Activated CD8-positive, alpha-beta memory T cell treated with anti-CD3 and anti-CD28 coated beads for 4 hours (primary cell): Measurements from ENCODE around the gene TMEM131.
"Not testable (repeated sequence)": the region's sequence is repeated elsewhere in the genome, so short reads cannot be mapped to it uniquely, and the experiment has no call there.

Experiments
- DNase-seq, 2 donors: peaks; one replicate each; pipeline ENCODE4 v3.0.0-alpha.2; 2020; ENCODE audit warnings: low read depth in 2 of 2

Gene TMEM131

DNA sequence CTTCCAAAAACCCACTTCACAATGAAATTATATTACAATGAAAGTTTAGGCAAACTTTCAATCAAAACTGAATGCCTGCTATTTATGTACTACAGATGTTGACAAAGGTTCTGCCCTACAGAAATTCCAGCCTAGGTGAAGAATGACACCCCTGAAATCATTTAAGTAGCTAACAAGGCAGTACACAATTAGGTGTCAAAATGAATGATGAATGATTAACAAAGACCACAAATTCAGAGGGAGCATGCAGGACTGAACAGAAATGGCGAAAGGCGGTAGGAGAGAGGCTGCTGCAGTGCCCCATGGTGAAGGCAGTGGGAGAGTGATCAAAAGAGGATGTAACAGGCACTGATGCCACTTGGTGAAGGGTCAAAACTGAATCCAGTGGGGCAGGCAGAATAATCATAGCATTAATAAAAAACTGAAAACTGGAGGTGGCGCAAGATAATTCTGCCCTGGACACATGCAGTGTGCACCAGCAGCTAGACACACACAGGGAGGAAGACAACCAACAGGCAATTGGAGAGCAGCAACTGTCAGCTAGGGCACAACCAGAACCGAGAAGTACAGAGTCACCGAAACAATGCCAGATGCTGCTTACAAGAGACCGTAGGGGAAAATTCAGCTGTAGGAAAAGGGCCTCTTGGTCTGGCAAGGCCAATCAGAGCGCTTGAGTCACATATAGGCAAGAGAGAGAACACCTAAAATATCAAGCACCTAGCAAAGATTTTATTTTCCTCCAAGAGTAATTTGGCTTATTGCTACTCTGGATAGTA lies 4.5 kb downstream of the TMEM131 start:
- DNase-seq, result no peak

DNA sequence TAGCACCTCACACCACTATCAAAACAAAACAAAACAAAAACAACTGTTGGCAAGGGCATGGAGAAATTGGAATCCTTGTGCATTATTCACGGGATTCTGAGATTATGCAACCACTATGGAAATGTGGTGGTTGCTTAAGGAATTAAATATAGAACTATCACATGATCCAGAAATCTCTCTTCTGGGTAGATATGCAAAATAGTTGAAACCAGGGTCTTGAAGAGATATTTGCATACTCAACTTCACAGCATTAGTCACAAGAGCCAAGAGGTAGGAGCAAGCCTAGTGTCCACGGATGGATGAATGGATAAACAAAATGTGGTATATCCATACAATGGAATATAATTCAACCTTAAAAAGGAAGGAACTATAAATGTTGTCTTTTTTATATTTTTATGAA lies 7.0 kb downstream of the TMEM131 start:
- no peak for DNase-seq

DNA sequence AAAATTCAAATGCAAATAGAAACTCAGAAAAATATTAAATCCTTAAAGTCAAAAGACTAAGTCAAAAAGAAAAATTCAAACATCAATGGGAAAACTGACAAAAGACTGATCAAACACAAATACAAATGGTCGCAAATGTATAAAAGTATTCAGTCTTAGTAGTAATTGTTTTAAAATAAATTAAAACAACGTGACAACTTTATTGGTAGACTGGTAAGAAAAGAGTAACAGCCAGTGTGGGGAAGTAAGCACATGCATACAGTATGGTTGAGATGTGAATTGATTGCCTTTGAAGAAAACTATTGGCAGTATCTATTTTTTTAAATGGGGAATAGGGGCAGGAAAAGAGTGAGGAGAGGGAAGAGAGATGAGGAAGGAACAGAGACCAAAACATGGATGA lies 9.8 kb downstream of the TMEM131 start:
- no peak for DNase-seq

DNA sequence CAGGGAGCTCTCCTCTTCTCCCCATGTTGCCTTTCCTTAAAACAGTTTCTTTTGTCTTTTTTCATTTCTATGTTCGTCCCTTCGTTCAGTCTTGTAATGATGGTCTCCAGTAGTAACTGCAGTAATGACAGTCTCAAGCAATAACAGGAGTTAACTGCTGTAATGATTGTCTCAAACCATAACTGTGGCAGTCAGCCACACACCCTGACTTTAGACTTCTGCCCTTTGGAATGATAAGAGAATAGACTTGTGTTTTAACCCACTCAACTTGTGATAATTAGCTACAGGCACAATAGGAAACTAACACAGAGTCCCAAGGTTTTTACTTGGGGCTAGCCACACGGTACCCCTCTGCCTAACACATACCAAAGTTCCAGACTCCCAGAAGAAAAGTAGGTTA lies 12.1 kb downstream of the TMEM131 start:
- no peak for DNase-seq

DNA sequence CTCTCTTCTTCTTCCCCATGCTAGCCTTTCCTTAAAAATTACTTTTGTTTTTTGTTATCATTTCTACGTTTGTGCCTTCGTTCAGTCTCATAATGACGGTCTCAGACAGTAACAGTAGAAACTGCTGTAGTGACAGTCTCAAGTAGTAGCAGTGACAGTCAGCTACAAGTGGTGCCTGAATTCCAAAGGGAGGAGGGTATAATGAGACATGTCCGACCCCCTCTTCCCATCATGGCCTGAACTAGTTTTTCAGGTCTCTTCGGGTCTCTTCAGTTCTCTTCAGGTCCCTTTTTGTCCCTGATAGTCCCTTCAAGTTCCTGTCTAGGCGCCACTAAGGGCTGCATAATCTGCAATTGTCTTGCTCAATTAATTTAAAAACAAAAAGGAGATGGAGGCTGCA lies 12.6 kb downstream of the TMEM131 start:
- no peak for DNase-seq

DNA sequence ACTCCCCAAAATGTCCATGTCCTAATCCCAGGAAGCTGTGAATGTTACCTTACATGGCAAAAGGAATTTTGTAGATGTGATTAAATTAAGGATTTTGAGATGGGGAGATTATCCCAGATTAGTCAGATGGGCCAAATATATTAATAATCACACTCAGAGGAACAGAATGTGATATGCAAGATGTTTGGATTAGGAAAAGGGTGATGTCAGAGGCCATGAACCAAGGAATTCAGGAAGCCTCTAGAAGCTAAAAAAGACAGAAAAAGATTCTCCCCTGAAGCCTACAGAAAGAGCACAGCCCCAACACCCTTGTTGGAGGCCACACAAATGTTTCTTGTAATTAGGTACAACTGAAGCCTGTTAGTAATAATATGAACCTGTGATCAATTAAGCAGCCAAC lies 13.1 kb downstream of the TMEM131 start:
- DNase-seq, result no peak

DNA sequence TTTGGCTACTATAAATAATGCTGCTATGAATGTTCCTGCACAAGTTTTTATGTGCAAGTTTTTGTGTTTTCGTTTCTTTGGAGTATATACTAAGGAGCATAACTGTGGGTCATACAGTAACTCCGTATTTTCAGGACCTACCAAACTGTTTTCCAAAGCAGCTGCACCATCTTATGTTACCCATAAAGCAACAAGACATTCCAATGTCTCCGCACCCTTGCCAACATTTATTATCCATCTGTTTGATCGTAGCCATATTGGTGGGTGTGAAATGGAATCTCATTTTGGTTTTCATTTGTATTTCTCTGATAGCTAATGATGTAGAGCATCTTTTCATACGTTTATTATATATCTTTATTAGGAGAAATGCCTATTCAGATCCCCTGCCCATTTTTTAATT lies 13.8 kb downstream of the TMEM131 start:
- DNase-seq, result no peak

DNA sequence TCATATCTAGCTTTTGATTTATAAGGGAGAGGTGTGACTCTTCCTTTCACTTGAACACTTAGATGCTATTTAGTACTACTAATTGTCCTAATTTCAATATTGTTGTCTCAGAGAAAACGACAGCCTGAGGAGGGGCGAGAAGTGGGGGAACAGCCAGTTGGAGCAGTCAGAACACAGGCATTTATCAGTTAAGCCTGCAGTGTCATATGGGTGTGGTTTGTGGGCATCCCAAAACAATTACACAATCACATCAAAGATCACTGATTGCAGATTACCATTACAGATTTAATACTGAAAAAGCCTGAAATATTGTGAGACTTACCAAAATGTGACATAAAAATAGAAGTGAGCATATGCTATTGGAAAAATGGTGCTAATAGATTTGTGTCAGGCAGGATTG lies 15.8 kb downstream of the TMEM131 start:
- DNase-seq, result no peak

DNA sequence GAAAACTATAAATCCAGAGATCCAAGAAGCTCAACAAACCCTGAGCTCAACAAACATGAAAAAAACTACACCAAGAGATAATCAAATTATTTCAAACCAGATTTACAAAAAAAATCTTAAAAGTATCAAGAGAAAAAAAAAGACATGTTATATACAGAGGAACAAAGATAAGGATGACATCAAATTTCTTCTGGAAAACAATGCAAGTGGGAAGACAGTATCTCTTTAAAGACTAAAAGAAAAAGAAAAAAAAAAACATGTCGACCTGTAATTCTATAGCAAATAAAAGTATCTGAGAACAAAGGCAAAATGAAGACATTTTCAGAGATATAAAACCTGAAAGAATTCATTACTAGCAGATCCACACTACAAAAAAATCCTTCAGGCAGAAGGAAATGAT lies 21.3 kb downstream of the TMEM131 start:
- no peak for DNase-seq

DNA sequence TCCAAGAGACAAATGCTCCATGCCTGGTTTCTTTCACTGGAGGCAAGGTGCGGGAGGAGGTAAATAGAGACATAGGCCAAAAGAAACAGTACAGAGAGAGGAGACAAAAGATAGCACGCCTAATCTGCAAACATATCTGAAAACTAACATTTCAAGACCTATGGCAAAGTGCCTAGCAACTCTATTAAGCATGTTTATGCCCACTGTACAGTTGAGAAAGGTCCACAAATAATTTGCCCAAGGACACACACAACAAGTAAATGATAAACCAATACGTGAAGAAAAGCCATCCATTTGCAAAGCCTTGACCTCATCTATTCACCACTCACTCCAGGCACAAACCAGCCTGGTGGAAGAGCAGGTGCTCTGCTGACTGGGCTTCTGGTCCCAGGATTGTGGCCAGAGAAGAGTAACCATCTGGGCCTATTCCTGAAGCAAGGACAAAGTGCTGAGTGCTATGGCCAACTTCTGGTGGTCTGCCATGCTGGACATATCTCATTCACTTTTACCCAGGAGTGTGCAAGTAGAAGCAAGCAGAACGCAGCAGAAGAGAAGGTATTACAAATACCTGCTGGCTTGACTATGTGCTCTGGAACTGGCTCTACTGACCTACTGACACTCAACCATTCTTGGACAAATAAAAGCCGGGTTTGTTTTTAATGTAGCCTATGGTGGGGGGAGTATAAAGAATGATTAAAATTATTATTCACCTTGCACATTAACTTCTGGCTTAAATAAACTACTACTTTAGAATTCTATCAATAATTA lies 25.3 kb downstream of the TMEM131 start:
- DNase-seq, result no peak

DNA sequence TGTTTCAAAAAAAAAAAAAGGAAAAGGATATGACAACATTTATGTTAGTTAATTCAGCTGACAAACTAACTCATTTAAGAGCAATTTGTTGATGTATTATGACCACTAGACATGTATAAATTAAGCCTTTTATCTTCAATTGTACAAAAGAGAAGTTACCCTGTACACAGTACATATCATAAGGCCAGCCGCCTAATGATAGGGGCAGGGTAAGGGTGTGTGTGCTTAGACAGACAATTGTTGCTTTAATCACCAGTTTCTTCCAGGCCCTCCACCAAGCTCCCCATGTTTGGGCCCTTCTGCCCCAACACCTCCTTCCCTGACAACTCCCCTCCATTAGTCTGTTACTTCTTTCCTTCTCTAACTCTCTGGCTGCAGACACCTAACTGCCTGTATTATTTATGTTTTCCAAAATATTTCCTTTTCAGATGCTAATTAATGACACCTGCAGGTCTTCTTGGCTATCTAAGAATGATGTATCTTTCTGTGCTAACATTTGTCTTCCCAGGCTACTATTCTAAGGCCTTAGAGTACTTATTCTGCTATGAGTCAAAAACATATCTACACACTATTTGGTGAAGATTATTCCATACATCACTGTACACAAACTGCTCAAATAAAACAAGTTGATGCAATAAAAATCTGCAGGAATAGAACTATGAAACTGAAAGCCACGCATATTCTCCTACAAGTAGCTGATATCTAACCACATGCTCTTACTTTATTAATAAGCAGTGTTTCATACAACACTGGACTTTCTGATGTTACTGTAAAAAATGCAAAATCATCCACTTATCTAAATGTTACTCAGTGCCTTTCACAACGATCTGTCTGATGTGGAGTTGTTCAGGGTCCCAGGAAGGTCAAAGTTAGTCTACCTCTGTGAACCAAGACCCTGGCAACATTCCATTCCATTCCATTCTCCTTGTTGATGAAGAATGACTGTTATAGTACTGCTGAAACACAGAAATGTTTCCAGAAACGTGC lies 26.4 kb downstream of the TMEM131 start:
- no peak for DNase-seq

DNA sequence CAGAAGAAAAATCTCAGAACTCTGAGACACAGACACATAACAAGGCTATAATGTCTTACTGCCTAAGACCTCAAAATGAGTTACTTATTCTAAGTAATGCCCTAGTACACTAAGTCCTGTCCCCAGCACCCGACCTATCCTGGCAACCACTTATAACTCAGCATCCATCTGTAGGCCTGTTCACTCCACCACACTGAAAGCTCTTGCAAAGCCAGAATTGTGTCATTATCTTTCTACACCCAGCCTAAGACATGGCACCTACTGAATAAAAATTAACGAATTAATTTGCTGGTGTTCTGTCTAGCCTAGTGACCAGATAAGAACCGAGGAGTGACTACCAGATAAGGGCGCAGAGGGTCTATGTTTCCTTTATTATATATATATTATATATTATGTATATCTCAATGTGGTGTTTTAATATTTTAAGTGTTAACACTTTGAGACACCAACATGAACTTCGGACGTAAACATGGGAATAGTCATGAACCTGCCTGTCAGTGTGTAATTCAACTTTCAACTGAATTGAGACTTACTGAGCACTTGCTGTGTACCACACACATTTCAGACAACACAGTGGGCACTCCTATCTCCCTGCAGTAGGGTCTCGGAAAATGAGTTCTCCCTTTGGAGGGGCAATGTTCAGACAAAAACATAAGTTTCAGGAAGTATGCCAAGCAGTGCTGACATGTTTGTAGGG lies 27.7 kb downstream of the TMEM131 start:
- no peak for DNase-seq

DNA sequence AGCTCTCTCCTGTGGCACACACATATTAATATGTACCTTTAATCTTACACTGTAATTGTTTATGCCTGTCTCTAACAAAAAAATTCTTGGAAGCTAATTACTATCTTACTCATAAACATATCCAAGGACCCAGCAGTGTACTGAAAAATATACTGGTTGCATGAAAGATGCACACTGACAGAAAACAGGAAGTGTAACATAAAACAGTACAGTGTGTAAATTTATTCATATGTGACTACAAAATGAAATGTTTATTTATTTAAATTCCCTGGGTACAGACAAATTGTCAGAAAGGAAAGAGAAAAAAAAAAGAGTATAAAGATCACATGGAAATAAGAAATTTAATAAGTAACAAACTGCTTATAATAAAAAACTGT lies 28.5 kb downstream of the TMEM131 start:
- DNase-seq, result no peak

DNA sequence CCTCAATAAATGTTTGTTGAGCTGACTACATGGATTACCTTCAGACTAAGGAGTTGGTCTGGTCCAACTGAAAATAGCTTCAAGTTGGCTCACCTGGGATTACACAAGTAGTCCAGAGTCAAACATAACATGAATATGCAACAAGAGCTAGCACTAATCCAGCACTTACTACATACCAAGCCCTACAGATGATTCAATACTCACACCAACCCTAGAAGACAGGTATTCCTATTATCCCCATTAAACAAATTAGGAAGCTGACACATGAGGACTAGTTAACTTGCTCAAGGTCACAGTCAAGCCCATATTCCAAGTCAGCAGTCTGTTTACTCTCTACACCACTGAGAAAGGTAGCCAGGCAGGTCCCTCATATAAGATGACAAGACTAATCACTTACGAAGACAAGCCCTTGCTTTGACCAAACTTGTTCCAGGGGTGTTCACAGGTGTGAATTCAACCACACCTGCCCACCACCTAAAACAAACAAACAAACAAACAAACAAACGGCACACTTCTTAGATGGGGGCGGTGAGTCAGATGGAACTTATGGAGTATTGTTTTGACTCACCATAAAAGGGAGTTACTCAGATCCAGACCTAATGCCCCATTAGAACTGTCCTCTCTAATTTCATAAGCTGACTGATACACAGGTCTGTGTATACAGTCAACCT lies 29.1 kb downstream of the TMEM131 start:
- no peak for DNase-seq

DNA sequence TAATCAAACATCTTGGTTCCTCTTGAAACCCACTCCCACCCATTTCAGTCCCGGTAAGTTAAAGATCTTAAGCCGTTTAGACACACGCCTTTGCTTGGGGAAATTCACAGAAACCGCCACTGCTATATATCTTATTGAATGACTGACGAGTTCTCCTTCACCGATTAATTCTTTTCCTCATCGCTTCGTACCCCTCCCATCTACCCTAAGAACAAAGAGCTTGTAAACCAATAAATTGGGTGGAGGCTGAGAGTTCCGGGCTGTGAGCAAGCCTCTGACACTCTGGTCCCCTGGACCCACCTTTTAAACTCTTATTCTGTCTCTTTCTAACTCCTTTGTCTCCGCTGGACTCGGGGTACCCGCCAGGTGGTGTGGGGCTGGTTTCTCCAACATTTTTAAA lies 30.6 kb downstream of the TMEM131 start:
- no peak for DNase-seq

DNA sequence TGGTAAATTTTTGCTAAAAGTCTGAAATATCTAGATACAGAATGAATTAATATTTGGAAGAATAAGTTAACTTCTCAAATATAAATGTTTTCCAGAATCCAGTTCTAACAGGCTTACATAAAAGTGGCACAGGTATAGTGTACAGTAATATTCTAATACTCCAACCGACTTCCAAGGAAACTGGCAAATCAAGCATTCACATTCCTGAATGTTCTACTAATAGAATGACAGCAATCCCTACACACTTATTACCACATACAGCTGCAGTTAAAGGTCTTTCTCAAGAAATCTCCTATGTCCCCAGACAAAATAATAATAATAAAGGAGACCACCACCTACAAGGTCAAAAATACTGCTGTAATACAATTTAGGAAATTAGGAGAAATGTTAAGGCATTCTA lies 31.9 kb downstream of the TMEM131 start:
- no peak for DNase-seq

DNA sequence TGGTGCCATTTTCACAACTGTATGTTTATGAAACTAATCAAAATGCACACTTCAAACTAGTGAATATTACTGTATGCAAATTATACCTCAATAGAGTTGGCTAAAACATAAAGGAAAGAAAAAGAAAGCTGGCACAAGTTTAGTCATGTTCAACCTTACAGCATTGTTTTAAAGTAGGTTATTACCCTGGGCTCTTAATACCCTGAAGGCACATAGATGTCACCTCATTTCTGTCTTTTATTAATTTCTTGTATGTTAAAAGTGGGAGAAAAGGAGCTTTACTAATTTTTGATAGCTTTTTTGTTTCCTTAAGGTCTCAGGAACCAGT lies 32.7 kb downstream of the TMEM131 start:
- no peak for DNase-seq

DNA sequence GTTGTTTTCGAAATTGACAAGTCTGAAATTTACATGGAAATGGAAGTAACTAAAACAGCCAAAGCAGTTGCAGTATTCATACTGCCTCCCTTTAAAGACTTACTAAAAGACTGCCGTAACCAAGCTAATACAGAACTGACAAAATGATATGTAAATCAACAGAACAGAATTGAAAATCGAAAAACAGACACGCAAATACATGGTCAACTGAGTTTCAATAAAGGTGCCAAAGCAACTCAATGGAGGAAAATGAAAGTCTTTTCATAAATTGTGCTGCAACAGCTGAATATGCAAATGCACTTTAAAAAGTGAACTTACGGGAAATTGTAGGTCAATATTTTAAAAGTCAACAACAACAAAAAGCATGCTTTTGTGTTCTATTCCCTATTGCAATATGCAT lies 34.2 kb downstream of the TMEM131 start:
- no peak for DNase-seq

DNA sequence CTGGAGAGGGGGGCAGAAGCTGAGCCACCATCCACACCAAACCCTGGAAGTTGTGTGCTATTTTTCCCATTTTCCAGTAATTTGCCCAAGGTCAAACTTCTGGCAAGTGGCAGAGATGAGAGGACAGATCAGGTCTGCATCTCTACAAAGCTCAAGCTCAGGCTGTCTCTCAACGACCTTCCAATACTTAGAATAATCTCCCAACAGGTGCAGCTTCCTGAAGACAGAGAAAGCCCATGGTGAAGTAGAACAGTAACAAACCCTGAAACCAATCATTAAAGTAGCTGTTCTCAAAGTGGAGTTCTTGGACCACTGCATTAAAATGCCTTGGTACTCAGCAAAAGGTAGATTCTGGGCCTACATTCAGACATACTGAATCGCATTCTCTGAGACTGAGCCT lies 37.6 kb downstream of the TMEM131 start:
- DNase-seq, result no peak

DNA sequence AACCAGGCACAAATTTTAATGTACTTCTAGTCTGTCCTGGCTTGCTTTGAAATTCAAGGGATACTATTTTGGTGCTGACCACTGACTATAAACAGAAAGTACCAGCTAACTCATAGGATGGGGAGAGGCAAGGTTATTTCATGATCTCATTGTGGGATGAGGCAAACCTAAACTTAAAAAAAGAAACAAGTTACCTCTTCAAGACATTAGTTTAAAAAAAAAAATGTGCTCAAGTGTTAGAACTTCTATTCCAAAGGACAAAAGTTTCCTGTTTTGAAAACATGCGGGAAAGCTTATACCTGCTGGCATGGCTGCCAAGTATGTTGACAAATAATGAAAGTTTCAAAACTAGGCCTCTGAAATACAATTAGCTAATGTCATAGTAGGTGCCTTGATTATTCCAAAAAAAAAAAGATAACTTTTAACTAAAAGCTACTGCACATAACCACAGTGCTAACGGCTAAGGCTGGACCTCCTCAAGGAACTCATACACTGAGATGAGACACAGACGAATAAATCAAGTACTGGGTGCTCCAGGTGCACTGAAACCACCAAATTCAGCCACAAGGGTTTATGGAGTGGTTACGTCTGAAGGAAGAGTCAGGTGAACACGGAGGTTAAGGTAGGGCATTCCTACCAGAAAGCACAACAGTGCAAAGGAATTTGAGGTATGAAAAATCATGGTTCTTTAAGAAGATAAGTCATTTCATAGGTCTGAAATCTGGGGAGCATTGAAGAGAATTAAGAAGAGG lies 38.1 kb downstream of the TMEM131 start:
- DNase-seq, result no peak

DNA sequence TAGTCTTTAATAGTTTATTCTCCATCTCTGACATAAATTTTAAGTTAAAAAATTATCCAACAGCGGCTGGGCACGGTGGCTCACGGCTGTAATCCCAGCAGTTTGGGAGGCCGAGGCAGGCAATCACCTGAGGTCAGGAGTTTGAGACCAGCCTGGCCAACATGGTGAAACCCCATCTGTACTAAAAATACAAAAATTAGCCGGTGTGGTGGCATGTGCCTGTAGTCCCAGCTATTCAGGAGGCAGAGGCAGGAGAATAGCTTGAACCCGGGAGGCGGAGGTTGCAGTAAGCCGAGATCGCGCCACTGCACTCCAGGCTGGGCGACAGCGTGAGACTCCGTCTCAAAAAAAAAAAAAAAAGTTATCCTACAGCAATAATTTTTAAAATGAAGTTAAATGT lies 39.0 kb downstream of the TMEM131 start:
- DNase-seq, result not testable (repeated sequence)
